Hepatocyte (in vitro differentiated cells): ENCODE results near the gene PTCRA. TPM values are rescaled to one million over a fixed set of nuclear protein-coding genes. Genes with fewer than 3 reads are reported as not detected.
"Not testable (repeated sequence)": the region's sequence is repeated elsewhere in the genome, so short reads cannot be mapped to it uniquely, and the experiment has no call there.

Experiments used
- DNase-seq: peaks from one replicate; pipeline ENCODE4 v3.0.0-alpha.2; 2016; ENCODE audit warnings: low spot score
- H2AFZ ChIP-seq: fragments of 200-600 bp; sonication (generic); 2 replicates; pipeline ENCODE4 v1.6.0; 2016; ENCODE audit warnings: antibody characterized with exemption, mild to moderate bottlenecking
- H3K27ac ChIP-seq: fragments of 200-600 bp; sonication (generic); 2 replicates; pipeline ENCODE4 v1.5.1; 2016; ENCODE audit warnings: mild to moderate bottlenecking
- H3K27me3 ChIP-seq: fragments of 200-600 bp; sonication (generic); 2 replicates; pipeline ENCODE4 v1.6.1; 2016
- H3K36me3 ChIP-seq: fragments of 200-600 bp; sonication (generic); replicated peaks from 2 replicates; pipeline ENCODE4 v1.5.1; 2016; ENCODE audit warnings: low read depth; ENCODE audit not compliant: insufficient read depth
- H3K4me1 ChIP-seq: fragments of 200-600 bp; sonication (generic); 2 replicates; pipeline ENCODE4 v1.5.1; 2016; ENCODE audit warnings: mild to moderate bottlenecking, moderate library complexity; ENCODE audit not compliant: insufficient read depth
- H3K4me2 ChIP-seq: fragments of 200-600 bp; sonication (generic); 2 replicates; pipeline ENCODE4 v1.6.0; 2016
- H3K4me3 ChIP-seq: fragments of 200-600 bp; sonication (generic); 2 replicates; pipeline ENCODE4 v1.5.1; 2016; ENCODE audit warnings: mild to moderate bottlenecking
- H3K79me2 ChIP-seq: fragments of 200-600 bp; sonication (generic); 2 replicates; pipeline ENCODE4 v1.6.0; 2017; ENCODE audit warnings: mild to moderate bottlenecking
- H3K9me2 ChIP-seq: fragments of 200-600 bp; sonication (generic); replicated peaks from 2 replicates; pipeline ENCODE4 v1.6.0; 2017; ENCODE audit warnings: mild to moderate bottlenecking; ENCODE audit not compliant: insufficient read depth
- H3K9me3 ChIP-seq: fragments of 200-600 bp; sonication (generic); 2 replicates; pipeline ENCODE4 v1.5.1; 2016; ENCODE audit warnings: low read depth, mild to moderate bottlenecking
- H4K20me1 ChIP-seq: fragments of 200-600 bp; sonication (generic); 2 replicates; pipeline ENCODE4 v1.6.0; 2016; ENCODE audit warnings: mild to moderate bottlenecking; ENCODE audit not compliant: insufficient read depth, poor library complexity, severe bottlenecking
- CTCF ChIP-seq: fragments of 200-600 bp; sonication (generic); IDR thresholded peaks from 2 replicates; pipeline ENCODE4 v1.5.1; 2016; ENCODE audit warnings: antibody characterized with exemption, mild to moderate bottlenecking; ENCODE audit not compliant: poor library complexity
- EZH2 ChIP-seq: fragments of 200-600 bp; sonication (generic); IDR thresholded peaks from 2 replicates; pipeline ENCODE4 v1.6.1; 2016; ENCODE audit warnings: antibody characterized with exemption, mild to moderate bottlenecking, borderline replicate concordance
- EZH2phosphoT487 ChIP-seq: fragments of 200-600 bp; sonication (generic); IDR thresholded peaks from one replicate; pipeline ENCODE4 v1.6.1; 2018; ENCODE audit warnings: antibody characterized with exemption, mild to moderate bottlenecking, low read depth, moderate library complexity; ENCODE audit not compliant: unreplicated experiment, severe bottlenecking
- WGBS: methylation state at CpG from one replicate; pipeline ENCODE4 v1.1.6; 2016; ENCODE audit warnings: low lambda C conversion rate; ENCODE audit errors: missing lambda C conversion rate; 5-methylcytosine and 5-hydroxymethylcytosine counted together
- polyA plus RNA-seq: library from polyadenylated mRNA; unstranded; fragments of >200 nt; fragmentation: Nextera tagmentation; extraction: Ambion mirVana; gene quantifications from 2 replicates; pipeline ENCODE4 v1.2.1, GENCODE V29; 2016
- total RNA-seq: library from RNA; depleted of rRNA; stranded (reverse); fragments of >200 nt; gene quantifications from 2 replicates; pipeline ENCODE4 v1.2.3, GENCODE V29; 2014

PTCRA gene
- total and polyA plus RNA-seq, 2 experiments from 2014 or later = not detected

- H3K27me3 ChIP-seq = no peaks in the 10 kb centered on the region
- no peak overlapping the region for H3K4me2 ChIP-seq
- no peaks in the 10 kb centered on the region for H3K9me3 ChIP-seq
- TF ChIP-seq EZH2 = no peak
- TF ChIP-seq CTCF = no peak
- TF ChIP-seq EZH2phosphoT487 = no peak
- H3K4me3 ChIP-seq = no peak overlapping the region
- H3K36me3 ChIP-seq = peaks cover 3% of the 10 kb centered on the region
- peaks cover 44% of the 10 kb centered on the region for H3K79me2 ChIP-seq
- no peak overlapping the region for H2AFZ ChIP-seq
- H3K9me2 ChIP-seq = no peaks in the 10 kb centered on the region
- DNase-seq = no peak
- 96% methylated on average over 4 of the region's 4 CpGs for WGBS
- H3K27ac ChIP-seq = no peak overlapping the region
- H4K20me1 ChIP-seq = peaks cover 5% of the 10 kb centered on the region
- peaks cover 11% of the 10 kb centered on the region for H3K4me1 ChIP-seq
These were observed 30.2 kb upstream of the PTCRA start for GRCh38 chr6:42885702-42886101.

GRCh38 chr6:42888201-42888600 is 27.7 kb upstream of the PTCRA start:
- H3K79me2 ChIP-seq = peaks cover 19% of the 10 kb centered on the region
- DNase-seq, H3K4me3 ChIP-seq, H3K36me3 ChIP-seq, H2AFZ ChIP-seq, H3K9me2 ChIP-seq, H4K20me1 ChIP-seq, H3K27ac ChIP-seq, H3K9me3 ChIP-seq, H3K27me3 ChIP-seq, H3K4me2 ChIP-seq: not testable (repeated sequence)
- peaks cover 13% of the 10 kb centered on the region for H3K4me1 ChIP-seq
- WGBS = 100% methylated on average over 4 of the region's 4 CpGs

- no peaks in the 10 kb centered on the region for H3K9me2 ChIP-seq
- peaks cover 20% of the 10 kb centered on the region for H3K4me1 ChIP-seq
- peak overlapping the region; percentile 62 for H2AFZ ChIP-seq
- peaks cover 4% of the 10 kb centered on the region for H3K79me2 ChIP-seq
- TF ChIP-seq EZH2phosphoT487 (no peak), EZH2 (no peak), CTCF (no peak)
- H3K27me3 ChIP-seq = no peaks in the 10 kb centered on the region
- peak overlapping the region; percentile 98 for H3K27ac ChIP-seq
- WGBS = 59% methylated on average over 4 of the region's 4 CpGs
- H4K20me1 ChIP-seq = no peaks in the 10 kb centered on the region
- H3K4me3 ChIP-seq = peak overlapping the region; percentile 77
- no peaks in the 10 kb centered on the region for H3K9me3 ChIP-seq
- no peaks in the 10 kb centered on the region for H3K36me3 ChIP-seq
- H3K4me2 ChIP-seq = peak overlapping the region; percentile 89
- no peak for DNase-seq
These were observed 26.0 kb upstream of the PTCRA start for GRCh38 chr6:42889815-42890214.

GRCh38 chr6:42890311-42891198 is 25.3 kb upstream of the PTCRA start:
- H3K27ac ChIP-seq = peak overlapping the region; percentile 98
- no peak for TF ChIP-seq CTCF
- no peak for TF ChIP-seq EZH2phosphoT487
- TF ChIP-seq EZH2 = no peak

More at GRCh38 chr6:42890311-42891198, 25.3 kb upstream of the PTCRA start:
- Histone ChIP-seq H3K9me2 (no peaks in the 10 kb centered on the region), H3K4me3 (peak overlapping the region; percentile 77), H3K4me2 (peak overlapping the region; percentile 89), H4K20me1 (no peaks in the 10 kb centered on the region), H3K27me3 (no peaks in the 10 kb centered on the region), H2AFZ (peak overlapping the region; percentile 91), H3K79me2 (peaks cover 3% of the 10 kb centered on the region), H3K4me1 (peaks cover 20% of the 10 kb centered on the region), H3K9me3 (no peaks in the 10 kb centered on the region), H3K36me3 (no peaks in the 10 kb centered on the region)
- DNase-seq = peak; percentile 95
- WGBS = under 1% methylated on average over 63 of the region's 63 CpGs
